ENCODE measurements around the gene TNFSF15.

GRCh38 chr9:114792396-114792795 is 13.4 kb downstream of the TNFSF15 start:
- TF ChIP-seq CTCF (IDR thresholded peaks at IDR 0.05; ENCODE audit: low read depth, low read length), result no peak
- no peak for TF ChIP-seq EZH2phosphoT487 (IDR thresholded peaks at IDR 0.05; ENCODE audit: low read depth)
